Uterus (tissue), 2 donors: ENCODE measurements around the gene CAMTA1.
"Not testable (repeated sequence)": the region's sequence is repeated elsewhere in the genome, so short reads cannot be mapped to it uniquely, and the experiment has no call there.

ENCODE experiments used
- POLR2A ChIP-seq, 2 donors: fragments of 450-650 bp; IDR thresholded peaks; one replicate each; pipeline ENCODE4 v1.6.1; 2016; ENCODE audit warnings: antibody characterized with exemption in 2 of 2, mild to moderate bottlenecking in 1 of 2, moderate library complexity in 1 of 2
- TF ChIP-seq, protein P1 (sequence below), 4 experiments: fragments of 200-600 bp in 2 of 4; fragments of 450-650 bp in 2 of 4; sonication (generic) in 2 of 4; IDR thresholded peaks; one replicate each; pipeline ENCODE4 v1.5.1; 2016 to 2019; ENCODE audit warnings: antibody characterized with exemption in 4 of 4, mild to moderate bottlenecking in 2 of 4, moderate library complexity in 1 of 4

GRCh38 chr1:7381729-7382128, 596.5 kb downstream of the CAMTA1 start:
- TF ChIP-seq, protein P1, sequence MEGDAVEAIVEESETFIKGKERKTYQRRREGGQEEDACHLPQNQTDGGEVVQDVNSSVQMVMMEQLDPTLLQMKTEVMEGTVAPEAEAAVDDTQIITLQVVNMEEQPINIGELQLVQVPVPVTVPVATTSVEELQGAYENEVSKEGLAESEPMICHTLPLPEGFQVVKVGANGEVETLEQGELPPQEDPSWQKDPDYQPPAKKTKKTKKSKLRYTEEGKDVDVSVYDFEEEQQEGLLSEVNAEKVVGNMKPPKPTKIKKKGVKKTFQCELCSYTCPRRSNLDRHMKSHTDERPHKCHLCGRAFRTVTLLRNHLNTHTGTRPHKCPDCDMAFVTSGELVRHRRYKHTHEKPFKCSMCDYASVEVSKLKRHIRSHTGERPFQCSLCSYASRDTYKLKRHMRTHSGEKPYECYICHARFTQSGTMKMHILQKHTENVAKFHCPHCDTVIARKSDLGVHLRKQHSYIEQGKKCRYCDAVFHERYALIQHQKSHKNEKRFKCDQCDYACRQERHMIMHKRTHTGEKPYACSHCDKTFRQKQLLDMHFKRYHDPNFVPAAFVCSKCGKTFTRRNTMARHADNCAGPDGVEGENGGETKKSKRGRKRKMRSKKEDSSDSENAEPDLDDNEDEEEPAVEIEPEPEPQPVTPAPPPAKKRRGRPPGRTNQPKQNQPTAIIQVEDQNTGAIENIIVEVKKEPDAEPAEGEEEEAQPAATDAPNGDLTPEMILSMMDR (IDR thresholded peaks at IDR 0.05), result not testable (repeated sequence)
- TF ChIP-seq POLR2A (IDR thresholded peaks at IDR 0.05), result not testable (repeated sequence)
